T-helper 17 cell (primary cell): ENCODE results near the gene MEPE. TPM values are rescaled to one million over a fixed set of nuclear protein-coding genes. Genes with fewer than 3 reads are reported as not detected.
A peak's percentile ranks its signal among the peaks of the same experiment; 100 is the strongest.

Experiments
- ATAC-seq: fragments of 150-1000 bp; cut with Tn5 transposase; 2 replicates; pipeline ENCODE4 v1.10.0; 2021; ENCODE audit warnings: mild to moderate bottlenecking, moderate library complexity
- DNase-seq, 3 donors: peaks; one replicate each; pipeline versions ENCODE4 v3.0.0 to v3.0.0-alpha.2; 2020 to 2021
- H3K9me3 ChIP-seq: one replicate; pipeline ENCODE4 v1.7.0; 2013; ENCODE audit warnings: low read length, mild to moderate bottlenecking; ENCODE audit not compliant: control insufficient read depth, poor library complexity, severe bottlenecking
- H3K27ac Mint-ChIP-seq: one replicate; pipeline ENCODE4 v1.8.0; 2022; ENCODE audit warnings: mild to moderate bottlenecking, moderate library complexity, mixed read lengths
- H3K27me3 Mint-ChIP-seq: one replicate; pipeline ENCODE4 v1.8.0; 2022; ENCODE audit warnings: mixed read lengths
- H3K36me3 Mint-ChIP-seq: one replicate; pipeline ENCODE4 v1.8.0; 2022; ENCODE audit warnings: low read depth, mixed read lengths
- H3K4me1 Mint-ChIP-seq: one replicate; pipeline ENCODE4 v1.8.0; 2022; ENCODE audit warnings: mild to moderate bottlenecking, mixed read lengths
- H3K4me3 Mint-ChIP-seq: one replicate; pipeline ENCODE4 v1.8.0; 2022; ENCODE audit warnings: mild to moderate bottlenecking, moderate library complexity, mixed read lengths
- total RNA-seq, 4 donors: library from RNA in 2 of 4; stranded (reverse) in 2 of 4; gene quantifications; one replicate each; pipeline ENCODE4 v1.2.3 and lab custom pipeline; 2022 to 2026

The MEPE gene
- total RNA-seq, 2 donors from 2014 or later = not detected

DNA sequence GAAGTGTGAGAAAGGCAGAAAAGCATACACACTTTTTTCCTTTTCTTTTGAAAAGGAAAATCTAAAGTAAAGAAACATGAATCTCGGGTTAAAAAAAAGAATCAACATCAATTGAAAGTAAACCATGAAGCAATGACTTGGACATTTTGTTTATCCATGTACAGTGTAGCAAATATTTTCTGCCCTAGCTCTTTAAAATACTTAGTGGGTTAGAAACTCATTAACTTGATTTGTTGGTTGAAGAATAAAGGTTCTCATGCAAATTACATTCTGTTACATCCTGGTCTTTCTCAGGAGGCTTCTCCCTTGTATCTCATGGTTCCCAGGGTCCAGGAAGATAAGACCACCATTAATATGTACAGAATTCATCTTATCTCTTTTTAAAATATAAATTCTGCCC, 9.0 kb upstream of the MEPE start:
- Mint-ChIP-seq H3K4me1 (no peaks in the 10 kb centered on the region), H3K27me3 (peaks cover 44% of the 10 kb centered on the region), H3K27ac (no peak overlapping the region), H3K36me3 (no peaks in the 10 kb centered on the region), H3K4me3 (no peak overlapping the region)
- no peaks in the 10 kb centered on the region for H3K9me3 ChIP-seq
- no peak for DNase-seq
- no peak for ATAC-seq

DNA sequence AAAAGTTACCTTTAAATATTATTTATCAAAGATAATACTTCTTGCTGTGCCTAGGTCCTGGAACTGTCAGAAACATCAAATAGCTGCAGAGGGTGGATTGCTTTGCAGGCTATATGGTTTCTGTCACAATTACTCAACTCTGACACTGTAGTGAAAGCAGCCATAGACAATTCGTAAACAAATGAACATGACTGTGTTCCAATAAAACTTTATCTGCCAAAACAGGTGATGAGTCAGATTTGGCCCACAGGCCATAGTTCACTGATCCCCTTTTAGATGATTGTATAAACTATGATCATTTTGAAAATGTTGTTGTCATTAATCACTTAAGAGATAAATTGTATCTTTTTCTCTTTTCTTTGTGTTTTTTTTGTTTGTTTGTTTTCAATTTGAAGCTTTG, 8.4 kb upstream of the MEPE start:
- H3K9me3 ChIP-seq = no peaks in the 10 kb centered on the region
- DNase-seq = no peak
- ATAC-seq = no peak
- Mint-ChIP-seq H3K36me3 (no peaks in the 10 kb centered on the region), H3K4me3 (no peak overlapping the region), H3K4me1 (no peaks in the 10 kb centered on the region), H3K27me3 (peaks cover 41% of the 10 kb centered on the region), H3K27ac (no peak overlapping the region)

DNA sequence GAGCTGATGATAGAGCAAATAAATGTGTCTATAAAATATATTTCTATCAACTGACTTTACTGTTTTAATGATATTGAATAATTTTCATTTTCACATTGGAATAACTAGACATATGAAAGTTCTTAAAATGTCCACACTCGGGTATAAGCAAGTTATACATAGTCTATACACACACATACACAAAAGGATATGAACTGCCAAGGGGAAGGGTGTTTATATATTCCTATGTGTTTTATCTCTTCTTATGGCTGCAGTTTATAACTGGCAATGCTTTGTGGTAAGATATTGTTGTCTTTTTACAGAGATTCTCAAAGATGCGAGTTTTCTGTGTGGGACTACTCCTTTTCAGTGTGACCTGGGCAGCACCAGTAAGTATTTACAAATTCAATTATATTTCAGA, 1.6 kb downstream of the MEPE start:
- ATAC-seq (no peak), DNase-seq (no peak)
- no peaks in the 10 kb centered on the region for H3K9me3 ChIP-seq
- Mint-ChIP-seq H3K27ac (no peak overlapping the region), H3K27me3 (peaks cover 56% of the 10 kb centered on the region), H3K4me1 (no peaks in the 10 kb centered on the region), H3K36me3 (no peaks in the 10 kb centered on the region), H3K4me3 (no peak overlapping the region)

DNA sequence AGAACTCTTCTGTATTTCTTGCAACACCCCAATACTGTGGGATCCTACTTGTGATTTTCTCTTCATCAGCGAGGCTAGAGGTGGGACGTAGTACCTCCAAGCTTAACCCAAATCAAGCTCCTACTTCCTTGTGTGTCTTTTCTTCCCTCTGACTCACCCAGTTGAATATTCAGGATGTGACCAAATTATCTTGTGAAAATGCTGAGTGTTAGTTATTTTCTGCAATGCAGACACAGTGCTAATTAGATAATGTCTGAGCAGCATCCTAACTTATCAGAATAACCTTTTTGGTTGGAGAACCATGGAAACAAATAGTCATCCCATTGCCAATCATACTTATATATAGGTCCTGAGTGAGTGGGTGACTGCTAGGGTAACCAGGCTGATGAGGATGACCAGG, 2.4 kb downstream of the MEPE start:
- H3K9me3 ChIP-seq = no peaks in the 10 kb centered on the region
- ATAC-seq (no peak), DNase-seq (no peak)
- Mint-ChIP-seq H3K27ac (no peak overlapping the region), H3K4me3 (no peak overlapping the region), H3K4me1 (no peaks in the 10 kb centered on the region), H3K27me3 (peaks cover 53% of the 10 kb centered on the region), H3K36me3 (no peaks in the 10 kb centered on the region)

DNA sequence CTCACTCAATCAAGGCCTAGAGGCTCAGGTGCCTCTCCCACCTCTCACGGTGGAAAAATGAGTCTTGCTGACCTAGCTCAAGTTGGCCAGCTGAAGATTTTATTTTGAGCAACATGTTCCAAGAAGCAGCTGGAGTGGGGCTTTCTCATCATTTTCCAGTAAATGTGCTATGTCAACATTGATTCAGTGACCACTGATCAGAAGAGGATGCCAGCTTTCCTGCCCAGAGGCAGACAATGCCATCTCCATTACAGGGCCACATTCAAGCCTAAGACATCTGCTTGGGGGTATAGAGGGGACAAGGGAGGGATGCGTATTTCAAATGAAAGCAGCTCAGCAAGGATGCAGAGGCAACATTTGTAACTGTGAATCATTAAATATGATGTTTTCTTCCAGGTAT, 3.0 kb downstream of the MEPE start:
- H3K27ac Mint-ChIP-seq = no peak overlapping the region
- ATAC-seq (no peak), DNase-seq (no peak)
- peaks cover 55% of the 10 kb centered on the region for H3K27me3 Mint-ChIP-seq
- H3K4me1 Mint-ChIP-seq = no peaks in the 10 kb centered on the region
- no peaks in the 10 kb centered on the region for H3K36me3 Mint-ChIP-seq
- no peak overlapping the region for H3K4me3 Mint-ChIP-seq
- no peaks in the 10 kb centered on the region for H3K9me3 ChIP-seq

DNA sequence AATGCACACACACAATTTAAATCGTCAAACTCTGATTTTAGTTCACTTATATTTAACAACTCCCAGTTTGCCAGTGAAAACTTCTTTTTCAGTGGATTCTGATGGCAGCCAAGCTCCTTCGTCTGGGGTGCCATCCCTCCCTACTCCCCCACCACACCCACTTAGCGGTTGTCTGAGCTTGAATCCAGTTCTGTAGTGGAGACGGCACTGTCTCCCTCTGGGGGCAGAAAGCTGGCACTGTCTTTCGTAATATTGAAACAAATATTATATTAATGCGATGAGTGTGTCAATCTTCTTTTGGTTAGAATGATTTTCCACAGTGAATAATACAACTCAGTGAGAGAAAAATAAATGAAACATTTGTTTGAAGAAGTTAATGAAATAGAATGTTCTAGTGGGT, 5.4 kb downstream of the MEPE start:
- H3K27me3 Mint-ChIP-seq = peaks cover 64% of the 10 kb centered on the region
- no peak overlapping the region for H3K4me3 Mint-ChIP-seq
- H3K9me3 ChIP-seq = no peaks in the 10 kb centered on the region
- H3K4me1 Mint-ChIP-seq = no peaks in the 10 kb centered on the region
- DNase-seq = no peak
- no peaks in the 10 kb centered on the region for H3K36me3 Mint-ChIP-seq
- ATAC-seq = no peak
- H3K27ac Mint-ChIP-seq = no peak overlapping the region

DNA sequence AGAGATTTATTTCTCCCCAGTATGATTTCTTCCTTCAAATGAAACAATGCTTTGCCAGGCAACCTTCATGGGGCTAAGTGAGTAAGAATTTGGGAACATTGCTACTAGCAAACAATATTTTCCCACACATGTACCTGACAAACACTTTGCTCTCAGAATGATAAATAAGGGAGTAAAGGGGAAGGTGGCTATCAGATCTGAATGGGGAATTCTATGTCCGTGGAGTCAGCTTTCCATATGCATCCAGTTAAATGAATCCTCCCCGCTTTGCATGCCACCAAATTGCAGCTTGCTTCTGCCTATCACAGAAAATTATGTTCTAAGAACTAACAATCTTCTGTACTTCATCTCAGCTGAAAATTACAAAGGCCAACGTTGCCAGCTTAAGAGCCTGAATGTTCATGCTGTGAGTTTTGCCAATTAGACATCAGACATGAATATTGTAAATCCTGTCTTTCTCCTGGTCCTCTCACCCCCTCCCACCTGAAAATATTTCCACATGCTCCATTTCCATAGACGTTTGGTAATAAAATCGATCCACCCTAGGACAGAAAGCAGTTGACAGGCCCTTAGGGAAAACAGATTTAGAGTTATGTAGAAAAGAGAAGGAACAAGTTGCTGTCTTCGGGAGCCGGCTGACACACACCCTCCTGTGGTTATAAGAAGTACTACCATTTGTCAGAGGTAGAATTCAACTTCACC, 6.3 kb downstream of the MEPE start:
- H3K9me3 ChIP-seq = no peaks in the 10 kb centered on the region
- H3K36me3 Mint-ChIP-seq = no peaks in the 10 kb centered on the region
- ATAC-seq (no peak), DNase-seq (no peak)
- no peak overlapping the region for H3K4me3 Mint-ChIP-seq
- H3K27ac Mint-ChIP-seq = no peak overlapping the region
- peaks cover 72% of the 10 kb centered on the region for H3K27me3 Mint-ChIP-seq
- no peaks in the 10 kb centered on the region for H3K4me1 Mint-ChIP-seq

DNA sequence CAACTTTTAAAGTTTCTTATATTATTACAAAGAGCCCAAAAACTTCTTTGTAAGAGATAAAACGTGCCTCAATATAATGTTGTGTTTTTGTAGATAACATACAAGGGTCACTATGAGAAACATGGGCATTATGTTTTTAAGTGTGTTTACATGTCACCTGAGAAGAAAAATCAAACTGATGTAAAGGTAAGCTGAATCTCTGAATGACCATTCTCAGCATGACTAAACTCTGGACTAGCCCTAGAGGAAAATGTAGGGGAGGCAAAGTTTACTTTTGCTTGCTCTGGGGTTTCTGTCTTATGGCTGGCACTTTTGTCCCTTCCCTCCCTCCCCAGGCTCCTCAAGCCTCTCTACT, 6.8 kb downstream of the MEPE start:
- Mint-ChIP-seq H3K4me1 (no peaks in the 10 kb centered on the region), H3K36me3 (no peaks in the 10 kb centered on the region), H3K4me3 (no peak overlapping the region), H3K27me3 (peaks cover 75% of the 10 kb centered on the region), H3K27ac (no peak overlapping the region)
- ATAC-seq = no peak
- DNase-seq = no peak
- no peaks in the 10 kb centered on the region for H3K9me3 ChIP-seq

DNA sequence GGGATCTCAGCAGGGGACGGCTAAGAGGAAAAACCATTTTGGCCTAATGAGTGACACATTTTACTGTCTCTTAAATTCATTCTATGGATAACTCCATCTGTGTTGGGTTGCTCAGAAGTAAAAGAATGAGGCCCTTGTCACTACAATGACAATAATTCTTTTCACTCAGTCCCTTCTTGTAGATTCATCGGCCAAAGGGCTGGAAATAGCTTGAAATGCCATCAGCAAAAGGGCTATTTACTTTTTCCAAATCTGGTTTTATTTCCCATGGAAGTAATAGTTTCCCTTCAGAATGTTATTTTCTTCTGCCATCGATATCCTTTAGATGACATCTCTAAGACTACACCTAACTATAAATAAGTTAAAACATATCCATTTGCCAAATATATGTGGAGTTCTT, 7.4 kb downstream of the MEPE start:
- no peak overlapping the region for H3K4me3 Mint-ChIP-seq
- ATAC-seq (no peak), DNase-seq (no peak)
- H3K27me3 Mint-ChIP-seq = peaks cover 77% of the 10 kb centered on the region
- no peaks in the 10 kb centered on the region for H3K4me1 Mint-ChIP-seq
- no peak overlapping the region for H3K27ac Mint-ChIP-seq
- H3K36me3 Mint-ChIP-seq = no peaks in the 10 kb centered on the region
- no peaks in the 10 kb centered on the region for H3K9me3 ChIP-seq

DNA sequence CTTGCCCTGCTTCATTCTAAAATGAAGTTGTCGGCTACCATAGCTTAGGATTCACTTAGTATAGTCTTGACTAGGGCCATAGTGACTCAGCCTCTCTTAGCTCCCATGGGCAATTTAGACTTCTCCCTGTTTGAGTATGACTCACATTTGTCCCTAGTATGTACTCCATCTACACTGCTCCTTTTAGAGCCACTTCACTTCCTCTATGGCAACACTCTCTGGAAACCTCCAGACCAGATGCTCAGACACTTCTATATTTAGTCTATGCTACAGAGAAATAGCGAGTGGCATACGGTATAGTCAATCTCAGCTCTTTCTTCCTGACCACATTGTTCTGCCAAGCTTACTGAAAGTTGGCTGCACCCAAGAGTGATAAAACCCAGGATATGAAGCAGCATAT, 11.2 kb downstream of the MEPE start:
- Mint-ChIP-seq H3K4me3 (no peak overlapping the region), H3K36me3 (no peaks in the 10 kb centered on the region), H3K27me3 (peaks cover 79% of the 10 kb centered on the region), H3K4me1 (peaks cover 2% of the 10 kb centered on the region), H3K27ac (no peak overlapping the region)
- DNase-seq = no peak
- no peaks in the 10 kb centered on the region for H3K9me3 ChIP-seq
- peak; percentile 47 for ATAC-seq

DNA sequence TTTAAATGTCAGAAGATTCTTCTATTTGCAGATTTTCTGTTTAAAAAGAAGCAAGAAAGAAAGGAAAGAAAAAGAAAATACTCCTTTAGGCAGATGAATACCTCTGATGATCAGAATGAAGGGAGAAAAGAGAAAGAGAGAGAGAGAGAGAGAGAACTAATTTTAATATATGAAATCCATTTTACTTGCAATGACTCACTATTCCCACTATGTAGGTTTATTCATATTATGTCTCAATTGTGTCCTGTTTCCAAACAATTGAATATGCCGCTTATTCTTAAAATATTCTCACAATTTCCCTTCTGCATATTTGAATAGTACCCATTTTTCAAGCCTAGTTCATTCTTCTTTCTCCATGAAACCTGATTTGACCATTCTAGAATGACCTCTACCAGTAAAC, 11.7 kb downstream of the MEPE start:
- ATAC-seq (no peak), DNase-seq (no peak)
- peaks cover 7% of the 10 kb centered on the region for H3K4me1 Mint-ChIP-seq
- no peak overlapping the region for H3K4me3 Mint-ChIP-seq
- no peaks in the 10 kb centered on the region for H3K9me3 ChIP-seq
- H3K36me3 Mint-ChIP-seq = no peaks in the 10 kb centered on the region
- H3K27ac Mint-ChIP-seq = no peak overlapping the region
- H3K27me3 Mint-ChIP-seq = peaks cover 81% of the 10 kb centered on the region

DNA sequence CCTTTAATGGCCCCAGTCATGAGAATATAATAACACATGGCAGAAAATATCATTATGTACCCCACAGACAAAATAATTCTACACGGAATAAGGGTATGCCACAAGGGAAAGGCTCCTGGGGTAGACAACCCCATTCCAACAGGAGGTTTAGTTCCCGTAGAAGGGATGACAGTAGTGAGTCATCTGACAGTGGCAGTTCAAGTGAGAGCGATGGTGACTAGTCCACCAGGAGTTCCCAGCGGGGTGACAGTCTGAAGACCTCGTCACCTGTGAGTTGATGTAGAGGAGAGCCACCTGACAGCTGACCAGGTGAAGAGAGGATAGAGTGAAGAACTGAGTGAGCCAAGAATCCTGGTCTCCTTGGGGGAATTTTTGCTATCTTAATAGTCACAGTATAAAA, 13.5 kb downstream of the MEPE start:
- H3K36me3 Mint-ChIP-seq = no peaks in the 10 kb centered on the region
- H3K9me3 ChIP-seq = no peaks in the 10 kb centered on the region
- H3K27ac Mint-ChIP-seq = no peak overlapping the region
- peaks cover 13% of the 10 kb centered on the region for H3K4me1 Mint-ChIP-seq
- no peak overlapping the region for H3K4me3 Mint-ChIP-seq
- peaks cover 76% of the 10 kb centered on the region for H3K27me3 Mint-ChIP-seq
- DNase-seq (no peak), ATAC-seq (no peak)

DNA sequence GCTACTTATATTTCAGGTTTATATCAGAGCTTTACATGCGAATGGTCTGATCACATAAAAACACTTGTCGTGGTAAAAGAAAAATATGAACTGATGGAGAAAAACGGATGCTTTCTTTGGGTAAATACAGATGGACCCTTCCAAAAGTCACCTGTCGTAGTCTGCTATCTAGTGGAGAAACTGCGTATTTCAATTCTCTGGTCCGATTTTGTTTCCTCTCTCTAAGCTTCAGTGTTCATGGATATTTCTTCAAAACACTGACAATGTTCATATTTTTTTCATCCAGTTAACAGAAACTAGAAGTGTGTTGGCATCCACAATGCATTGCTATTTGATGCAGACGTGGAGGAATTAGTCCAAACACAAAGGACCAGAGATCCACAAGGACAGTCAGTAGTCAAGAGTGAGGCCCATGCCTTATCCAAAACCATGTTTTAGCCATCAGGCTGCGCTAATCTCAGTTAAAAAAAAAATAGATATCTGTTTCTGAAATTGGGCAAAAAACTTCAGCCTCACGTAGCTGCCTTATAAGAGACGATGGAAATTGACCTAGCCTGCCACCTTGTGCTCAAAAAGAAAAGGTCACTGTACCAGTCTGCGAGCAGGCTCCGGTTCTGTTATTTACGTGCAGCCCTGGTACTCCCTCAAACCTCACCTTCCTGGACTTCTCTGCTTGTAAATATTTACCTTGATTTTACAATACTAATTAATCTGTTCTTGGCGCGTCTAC, 16.0 kb downstream of the MEPE start:
- Mint-ChIP-seq H3K27ac (no peak overlapping the region), H3K36me3 (no peaks in the 10 kb centered on the region), H3K4me3 (peak overlapping the region; percentile 60), H3K27me3 (peaks cover 56% of the 10 kb centered on the region), H3K4me1 (peaks cover 13% of the 10 kb centered on the region)
- DNase-seq (no peak), ATAC-seq (peak; percentile 88)
- no peaks in the 10 kb centered on the region for H3K9me3 ChIP-seq

DNA sequence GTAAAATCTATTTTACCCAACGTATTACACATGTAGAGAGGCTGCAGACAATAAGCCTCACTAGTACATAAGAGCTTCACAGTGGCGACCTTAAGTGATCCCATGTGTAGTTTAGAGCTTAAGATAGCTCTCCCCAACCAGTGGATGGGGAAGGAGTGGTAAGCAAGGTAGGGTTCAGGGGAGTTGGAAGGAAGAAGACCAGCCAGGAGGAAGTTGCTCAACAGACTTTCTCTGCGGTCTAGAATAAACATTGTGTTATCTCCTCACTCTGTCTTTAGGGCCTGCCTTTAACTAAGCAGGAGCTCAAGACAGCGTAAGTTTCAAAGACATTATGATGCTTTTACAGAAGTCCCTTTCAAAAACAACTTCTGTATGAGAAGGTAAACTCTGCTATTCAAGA, 16.8 kb downstream of the MEPE start:
- H3K9me3 ChIP-seq = no peaks in the 10 kb centered on the region
- Mint-ChIP-seq H3K27ac (no peak overlapping the region), H3K4me1 (peaks cover 13% of the 10 kb centered on the region), H3K4me3 (peak overlapping the region; percentile 31), H3K27me3 (peaks cover 54% of the 10 kb centered on the region), H3K36me3 (no peaks in the 10 kb centered on the region)
- ATAC-seq (peak; percentile 47), DNase-seq (no peak)
